GM10266 (cell line): ENCODE data around the gene HDAC4.

Experiments used
- DNase-seq: peaks from one replicate; pipeline ENCODE4 v3.0.0; 2012; ENCODE audit errors: extremely low spot score
- CTCF ChIP-seq: IDR thresholded peaks from 2 replicates; pipeline ENCODE4 v1.5.1; 2012; ENCODE audit warnings: mild to moderate bottlenecking, low read depth; ENCODE audit not compliant: control insufficient read depth, insufficient read depth; ENCODE audit errors: missing control alignments

Gene HDAC4

GRCh38 chr2:239200646-239201530, 199.9 kb downstream of the HDAC4 start:
- no peak for TF ChIP-seq CTCF
- no peak for DNase-seq

GRCh38 chr2:239199041-239199768, 201.6 kb downstream of the HDAC4 start:
- TF ChIP-seq CTCF: no peak
- DNase-seq: no peak

GRCh38 chr2:239198221-239198620, 202.6 kb downstream of the HDAC4 start:
- DNase-seq: no peak
- TF ChIP-seq CTCF: no peak

- no peak for DNase-seq
- no peak for TF ChIP-seq CTCF
These were observed 203.7 kb downstream of the HDAC4 start for GRCh38 chr2:239197146-239197545.

GRCh38 chr2:239196474-239197021, 204.3 kb downstream of the HDAC4 start:
- TF ChIP-seq CTCF: no peak
- DNase-seq: no peak

GRCh38 chr2:239195992-239196391, 204.8 kb downstream of the HDAC4 start:
- DNase-seq: no peak
- no peak for TF ChIP-seq CTCF

- no peak for TF ChIP-seq CTCF
- no peak for DNase-seq
These were observed 205.4 kb downstream of the HDAC4 start for GRCh38 chr2:239195318-239195871.
